ENCODE data around the gene OSBPL3. TPM values are rescaled to one million over a fixed set of nuclear protein-coding genes. Genes with fewer than 3 reads are reported as not detected.

OSBPL3 gene
- total RNA-seq, 1 experiment from 2014 or later, result 8.6 TPM

DNA sequence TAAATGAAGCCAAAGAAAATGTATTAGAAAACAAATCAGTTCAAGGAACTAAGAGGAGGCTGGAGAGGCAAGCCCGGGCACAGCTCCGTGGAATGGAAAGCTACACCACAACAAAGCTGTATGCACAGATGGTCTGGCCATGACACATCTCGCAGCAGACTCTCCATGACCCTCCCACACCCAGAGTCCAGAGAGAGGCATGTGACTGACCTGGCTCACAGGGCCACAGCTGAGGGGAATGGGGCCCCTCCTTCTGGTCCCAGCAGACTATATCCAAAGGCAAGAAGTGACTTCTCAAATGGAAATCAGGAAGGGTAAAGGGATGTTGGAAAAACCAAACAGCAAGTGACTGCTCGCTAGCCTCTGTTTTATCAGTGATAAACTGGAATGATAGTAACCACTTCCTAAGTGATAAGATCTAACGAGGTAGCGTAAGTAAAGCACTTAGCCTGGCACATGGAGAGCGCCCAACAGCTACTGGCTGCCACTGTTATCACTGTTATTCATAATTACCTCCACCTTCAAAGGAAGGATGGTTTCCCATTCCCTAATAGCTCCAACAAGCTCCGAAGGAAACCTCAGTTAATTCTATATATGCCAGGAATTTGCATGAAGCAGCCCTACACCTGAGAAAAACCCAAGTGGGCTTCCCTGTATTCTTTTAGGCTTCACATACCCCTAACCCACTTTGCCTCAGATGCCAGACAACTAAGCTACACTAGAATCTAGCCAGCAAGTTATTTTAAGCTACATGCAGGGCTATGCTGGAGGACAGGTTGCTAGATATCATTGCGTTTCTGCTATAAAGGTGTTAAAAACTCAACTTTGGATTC, 8.4 kb downstream of the OSBPL3 start:
- H4K91ac ChIP-seq (ENCODE audit: insufficient read length, low read depth, low read length), result no peak overlapping the region
- H3K4me1 Mint-ChIP-seq, result peaks cover 34 to 37% of the 10 kb centered on the region in 2 experiments
- H3K56ac ChIP-seq (ENCODE audit: insufficient read length, low read depth, low read length), result no peak overlapping the region
- no CpG with 5 or more reads among the region's 9 CpGs for WGBS (ENCODE audit: extremely low coverage, insufficient read length, low lambda C conversion rate)
- no peak overlapping the region for H3K4ac ChIP-seq (ENCODE audit: low read depth, low read length)
- H3K4me1 ChIP-seq (ENCODE audit: insufficient read depth, low read length), result peaks cover 7% of the 10 kb centered on the region
- H3K9ac ChIP-seq (ENCODE audit: extremely low read depth, insufficient read length, low read length), result no peak overlapping the region
- H3K27me3 Mint-ChIP-seq (ENCODE audit: low read depth), result no peaks in the 10 kb centered on the region
- H2BK5ac ChIP-seq (ENCODE audit: insufficient read length, low read length), result no peak overlapping the region
- no peak overlapping the region for H3K27ac Mint-ChIP-seq
- H3K9me3 ChIP-seq (ENCODE audit: control insufficient read depth, low read depth, low read length), result no peaks in the 10 kb centered on the region
- no peak overlapping the region for H4K8ac ChIP-seq (replicated peaks; ENCODE audit: insufficient read length, low read depth, low read length)
- H4K5ac ChIP-seq (ENCODE audit: insufficient read length, low read depth, low read length), result no peak overlapping the region
- H3K27me3 ChIP-seq (ENCODE audit: insufficient read depth, low read length), result no peaks in the 10 kb centered on the region
- H2BK15ac ChIP-seq (ENCODE audit: low read depth, low read length), result no peak overlapping the region
- H3K79me1 ChIP-seq (ENCODE audit: insufficient read depth, low read depth, low read length, poor library complexity, severe bottlenecking), result no peaks in the 10 kb centered on the region
- H2BK120ac ChIP-seq (ENCODE audit: low read depth, low read length, poor library complexity, severe bottlenecking), result no peak overlapping the region
- H3K27ac ChIP-seq (ENCODE audit: insufficient read length, low read depth, low read length), result no peak overlapping the region
- no peaks in the 10 kb centered on the region for H3K9me3 Mint-ChIP-seq
- no peak overlapping the region for H3K4me2 ChIP-seq (ENCODE audit: insufficient read depth, insufficient read length, low read length)
- no peak overlapping the region for H2AFZ ChIP-seq (ENCODE audit: low read length)
- H3K18ac ChIP-seq (ENCODE audit: insufficient read length, low read depth, low read length), result no peak overlapping the region
- no peaks in the 10 kb centered on the region; the same call in 1 of the 2 replicates for H3K79me2 ChIP-seq (ENCODE audit: insufficient read depth, low read length)
- no peaks in the 10 kb centered on the region for H3K36me3 Mint-ChIP-seq (ENCODE audit: insufficient read depth in 1 of 3, low read depth in 3 of 3)
- no peak overlapping the region for H3T11ph ChIP-seq (ENCODE audit: low read length)
- no peak for TF ChIP-seq CTCF (conservative IDR thresholded peaks at IDR 0.05)
- no peaks in the 10 kb centered on the region for H4K20me1 ChIP-seq (ENCODE audit: control insufficient read depth, insufficient read depth, insufficient read length)
- H2AK5ac ChIP-seq (ENCODE audit: insufficient read length, low read length), result no peak overlapping the region
- H3K23me2 ChIP-seq (ENCODE audit: insufficient read length, low read depth, low read length, poor library complexity, severe bottlenecking), result no peaks in the 10 kb centered on the region
- H3K23ac ChIP-seq (ENCODE audit: insufficient read length, low read depth, low read length), result no peak overlapping the region
- H3K4me3 Mint-ChIP-seq, result no peak overlapping the region
- DNase-seq, result peak; percentile 33
- H3K14ac ChIP-seq (ENCODE audit: insufficient read depth, low read length), result no peak overlapping the region
- no peak overlapping the region for H2BK20ac ChIP-seq (ENCODE audit: low read depth, low read length, poor library complexity, severe bottlenecking)
- H2BK12ac ChIP-seq (ENCODE audit: insufficient read length, low read depth, low read length), result no peak overlapping the region

All from H9 (cell line).